A549 treated with DMSO at 1 μM for 4 hours (cell line): ENCODE measurements around the gene CRMP1. TPM values are rescaled to one million over a fixed set of nuclear protein-coding genes. Genes with fewer than 3 reads are reported as not detected.

Source experiments
- total RNA-seq: library from RNA; stranded (reverse); fragments of 200-300 nt; extraction: Qiagen RNA extraction; gene quantifications from 5 replicates; pipeline ENCODE4 v1.2.3, GENCODE V29; 2022; ENCODE audit warnings: low read depth

Gene CRMP1
- total RNA-seq = 1.7 to 2.7 TPM (median 2.1 TPM) in 5 replicates

DNA sequence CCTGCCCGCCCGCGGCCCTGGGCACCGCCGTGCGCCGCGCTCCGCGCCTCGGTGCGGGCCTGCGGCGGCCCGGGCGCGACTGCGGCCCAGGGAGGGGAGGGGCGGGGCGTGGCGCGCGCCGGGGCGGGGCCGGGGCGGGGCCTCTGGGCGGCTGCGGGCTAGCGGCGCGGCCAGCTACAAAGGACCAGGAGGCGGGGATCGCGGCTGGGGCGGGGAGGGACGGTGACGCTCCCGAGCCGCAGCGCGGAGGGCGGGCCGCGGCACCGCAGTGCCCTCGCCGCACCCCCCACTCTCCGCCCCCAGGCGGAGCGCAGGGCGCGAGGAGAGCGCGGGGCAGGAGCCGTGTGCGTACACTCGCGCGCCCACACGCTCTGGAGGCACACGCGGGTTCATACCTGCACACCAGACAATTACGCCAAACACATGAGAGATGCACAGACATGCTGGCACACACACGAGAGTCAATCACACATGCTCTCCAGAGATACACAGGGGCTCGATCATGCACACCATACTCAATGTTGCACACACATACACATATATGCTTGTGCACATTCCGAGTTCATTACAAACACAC lies at the start of gene CRMP1:
TSS of gene CRMP1 (minus strand) at position 83 of the 577 bp plus-strand sequence. CDS start 117 bp downstream, outside the sequence.

Other genes starting within 250 kb of the CRMP1 start
- 1.5 to 2.8 TPM (median 2.6 TPM) in 5 replicates for gene EVC2, start 184.5 kb downstream of the CRMP1 start, total RNA-seq
- gene EVC, start 181.9 kb downstream of the CRMP1 start, total RNA-seq = 10.9 to 15.5 TPM (median 13.8 TPM) in 5 replicates
- not detected in 5 replicates for gene C4orf50, start 125.3 kb upstream of the CRMP1 start, total RNA-seq